Activated B cell treated with CpG ODN at 0.5 μM for 24 hours (primary cell): ENCODE measurements around the gene RTRAF. TPM values are rescaled to one million over a fixed set of nuclear protein-coding genes. Genes with fewer than 3 reads are reported as not detected.

ENCODE experiments used
- ATAC-seq: fragments of 200-7000 bp; cut with Tn5 transposase; one replicate; pipeline ENCODE4 v1.10.0; 2021; ENCODE audit warnings: low read depth, mild to moderate bottlenecking, moderate library complexity
- CTCF ChIA-PET: fragments of 350-600 bp; sonication (Branson Sonifier 250); formaldehyde crosslinking; loops from one replicate; lab custom pipeline; 2021; ENCODE audit warnings: antibody characterized with exemption; lab: Charles Lee
- POLR2A ChIA-PET: fragments of 350-600 bp; sonication (Branson Sonifier 250); formaldehyde crosslinking; loops from one replicate; lab custom pipeline; 2021; ENCODE audit warnings: antibody characterized with exemption; lab: Charles Lee
- DNase-seq: peaks from one replicate; pipeline ENCODE4 v3.0.0; 2022
- H3K27ac Mint-ChIP-seq: one replicate; pipeline ENCODE4 v1.8.0; 2020; ENCODE audit warnings: mixed read lengths
- H3K27me3 Mint-ChIP-seq: one replicate; pipeline ENCODE4 v1.8.0; 2021; ENCODE audit warnings: mixed read lengths
- H3K36me3 Mint-ChIP-seq: one replicate; pipeline ENCODE4 v1.8.0; 2021; ENCODE audit warnings: low read depth, mixed read lengths
- H3K4me1 Mint-ChIP-seq: one replicate; pipeline ENCODE4 v1.8.0; 2021; ENCODE audit warnings: mixed read lengths
- H3K4me3 Mint-ChIP-seq: one replicate; pipeline ENCODE4 v1.8.0; 2020; ENCODE audit warnings: mild to moderate bottlenecking, mixed read lengths
- H3K9me3 Mint-ChIP-seq: one replicate; pipeline ENCODE4 v1.8.0; 2020; ENCODE audit warnings: mixed read lengths
- intact Hi-C: fragments of 100-400 bp; cut with micrococcal nuclease; formaldehyde crosslinking; loops from one replicate; pipeline ENCODE4 v1.15.1; 2024
- total RNA-seq: library from RNA; stranded (reverse); gene quantifications from 2 replicates; pipeline ENCODE4 v1.2.3, GENCODE V29; 2022
- TF ChIP-seq, protein P1 (sequence below): fragments of 200-600 bp; IDR thresholded peaks from one replicate; pipeline ENCODE4 v1.8.0; 2022; ENCODE audit warnings: antibody characterized with exemption, mild to moderate bottlenecking

RTRAF gene
- total RNA-seq, 1 donor from 2014 or later: 160 TPM

DNA sequence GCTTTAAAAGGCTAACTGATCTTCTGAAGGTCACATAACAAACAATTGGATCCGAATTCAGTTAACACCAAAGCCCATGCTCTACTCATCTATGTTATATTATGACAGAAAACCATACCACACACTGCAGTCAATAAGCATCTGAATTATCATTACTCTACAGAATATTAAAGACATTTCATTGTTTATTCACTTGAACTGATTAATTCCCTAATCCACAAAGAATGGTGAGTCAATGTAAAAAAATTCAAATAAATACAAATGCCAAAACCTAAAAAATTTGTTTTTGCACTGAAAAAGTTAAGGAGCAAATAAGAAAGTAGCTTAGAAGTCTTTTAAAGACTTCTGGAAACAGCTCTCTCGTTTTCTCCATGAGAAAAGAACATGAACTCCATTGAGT lies 65.8 kb downstream of the RTRAF start:
- intact Hi-C loops: no loop called here
- TF ChIP-seq, protein P1, sequence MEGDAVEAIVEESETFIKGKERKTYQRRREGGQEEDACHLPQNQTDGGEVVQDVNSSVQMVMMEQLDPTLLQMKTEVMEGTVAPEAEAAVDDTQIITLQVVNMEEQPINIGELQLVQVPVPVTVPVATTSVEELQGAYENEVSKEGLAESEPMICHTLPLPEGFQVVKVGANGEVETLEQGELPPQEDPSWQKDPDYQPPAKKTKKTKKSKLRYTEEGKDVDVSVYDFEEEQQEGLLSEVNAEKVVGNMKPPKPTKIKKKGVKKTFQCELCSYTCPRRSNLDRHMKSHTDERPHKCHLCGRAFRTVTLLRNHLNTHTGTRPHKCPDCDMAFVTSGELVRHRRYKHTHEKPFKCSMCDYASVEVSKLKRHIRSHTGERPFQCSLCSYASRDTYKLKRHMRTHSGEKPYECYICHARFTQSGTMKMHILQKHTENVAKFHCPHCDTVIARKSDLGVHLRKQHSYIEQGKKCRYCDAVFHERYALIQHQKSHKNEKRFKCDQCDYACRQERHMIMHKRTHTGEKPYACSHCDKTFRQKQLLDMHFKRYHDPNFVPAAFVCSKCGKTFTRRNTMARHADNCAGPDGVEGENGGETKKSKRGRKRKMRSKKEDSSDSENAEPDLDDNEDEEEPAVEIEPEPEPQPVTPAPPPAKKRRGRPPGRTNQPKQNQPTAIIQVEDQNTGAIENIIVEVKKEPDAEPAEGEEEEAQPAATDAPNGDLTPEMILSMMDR: no peak
- Mint-ChIP-seq H3K4me1 (no peaks in the 10 kb centered on the region), H3K4me3 (no peak overlapping the region), H3K27me3 (peaks cover 14% of the 10 kb centered on the region), H3K36me3 (no peaks in the 10 kb centered on the region), H3K27ac (no peak overlapping the region), H3K9me3 (no peaks in the 10 kb centered on the region)
- ChIA-PET POLR2A (no interaction called here), CTCF (no interaction called here)
- ATAC-seq (no peak), DNase-seq (no peak)

DNA sequence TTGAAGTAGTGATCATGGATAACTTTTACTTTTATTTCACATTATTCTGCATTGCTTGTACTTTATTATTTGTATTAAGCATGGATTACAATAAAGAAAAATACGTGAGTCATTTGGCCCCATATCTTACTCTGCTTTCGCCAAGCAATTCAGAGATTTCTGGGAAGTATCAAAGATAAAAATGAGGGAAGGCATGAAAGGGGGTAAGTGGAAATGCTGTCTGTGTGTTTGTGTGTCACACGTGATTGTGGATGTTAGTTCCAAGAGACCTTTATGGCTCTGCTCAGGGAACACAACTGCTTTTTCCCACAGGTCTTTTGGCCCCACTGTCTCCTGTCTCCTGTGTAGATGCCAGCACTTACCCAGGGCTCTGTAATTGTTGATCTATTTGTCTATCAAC lies 69.0 kb downstream of the RTRAF start:
- Mint-ChIP-seq H3K27me3 (peaks cover 23% of the 10 kb centered on the region), H3K4me3 (no peak overlapping the region), H3K4me1 (no peaks in the 10 kb centered on the region), H3K36me3 (no peaks in the 10 kb centered on the region), H3K9me3 (no peaks in the 10 kb centered on the region), H3K27ac (no peak overlapping the region)
- intact Hi-C loops: no loop called here
- TF ChIP-seq, protein P1: no peak
- POLR2A ChIA-PET: no interaction called here
- no peak for ATAC-seq
- CTCF ChIA-PET: no interaction called here
- DNase-seq: no peak

DNA sequence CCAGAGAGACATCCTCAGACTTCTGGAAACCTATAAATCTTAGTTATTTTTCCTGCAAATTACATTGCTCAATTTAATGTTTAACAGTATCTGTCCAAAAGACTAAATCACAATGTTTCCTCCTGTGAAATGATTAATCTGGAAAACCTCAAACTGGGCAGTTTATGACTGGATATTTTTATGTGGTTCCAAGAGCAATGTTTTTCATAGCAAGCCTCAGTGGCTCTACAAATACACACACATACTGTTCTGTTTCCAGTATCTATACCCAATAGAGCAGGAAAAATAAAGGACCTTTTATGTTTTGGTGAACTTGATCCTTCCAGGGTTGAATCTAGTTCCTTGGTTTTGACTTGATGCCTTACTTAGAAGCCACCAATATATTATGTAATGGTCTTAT lies 70.3 kb downstream of the RTRAF start:
- Mint-ChIP-seq H3K9me3 (no peaks in the 10 kb centered on the region), H3K27me3 (peaks cover 17% of the 10 kb centered on the region), H3K4me1 (no peaks in the 10 kb centered on the region), H3K36me3 (no peaks in the 10 kb centered on the region), H3K27ac (no peak overlapping the region), H3K4me3 (no peak overlapping the region)
- ChIA-PET POLR2A (no interaction called here), CTCF (no interaction called here)
- DNase-seq (no peak), ATAC-seq (no peak)
- TF ChIP-seq, protein P1: no peak
- intact Hi-C loops: no loop called here

DNA sequence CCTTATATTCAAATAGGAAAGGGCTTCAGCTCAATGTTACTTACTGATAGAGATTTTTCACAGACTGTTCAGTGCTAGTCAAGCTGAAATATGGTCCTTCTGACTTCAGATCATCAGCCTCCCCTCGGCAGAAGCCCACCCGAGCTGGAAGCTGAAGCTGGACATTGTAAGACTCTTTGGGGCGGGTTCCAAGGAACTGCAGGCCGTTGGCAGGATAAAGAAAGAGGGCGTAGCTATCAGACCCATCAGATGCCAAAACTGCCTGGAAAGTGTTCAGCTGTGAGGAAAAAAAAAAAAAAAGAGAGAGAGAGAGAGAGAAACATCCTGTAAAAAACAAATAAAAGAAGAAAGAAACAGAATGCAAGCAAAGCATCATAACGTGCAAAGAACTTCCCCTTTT lies 70.7 kb downstream of the RTRAF start:
- no peaks in the 10 kb centered on the region for H3K4me1 Mint-ChIP-seq
- CTCF ChIA-PET: no interaction called here
- H3K9me3 Mint-ChIP-seq: no peaks in the 10 kb centered on the region
- no peak for ATAC-seq
- no peak overlapping the region for H3K4me3 Mint-ChIP-seq
- H3K27me3 Mint-ChIP-seq: peaks cover 13% of the 10 kb centered on the region
- intact Hi-C loops: no loop called here
- TF ChIP-seq, protein P1: no peak
- POLR2A ChIA-PET: no interaction called here
- no peaks in the 10 kb centered on the region for H3K36me3 Mint-ChIP-seq
- no peak for DNase-seq
- H3K27ac Mint-ChIP-seq: no peak overlapping the region

Other genes starting within 250 kb of the RTRAF start
- 68.7 and 70.0 TPM in 2 replicates for gene GNG2, start 128.9 kb upstream of the RTRAF start, total RNA-seq
- gene NID2, start 79.5 kb downstream of the RTRAF start, total RNA-seq: not detected in 2 replicates